WTC11 (cell line): ENCODE measurements around the gene NXPH3. TPM values are rescaled to one million over a fixed set of nuclear protein-coding genes. Genes with fewer than 3 reads are reported as not detected.

Experiments used
- ATAC-seq: fragments of 200-7000 bp; cut with Tn5 transposase; 2 replicates; pipeline ENCODE4 v1.10.0; 2021; ENCODE audit warnings: mild to moderate bottlenecking, moderate library complexity
- CTCF ChIA-PET: fragments of 300-600 bp; sonication (Branson Sonifier 250); formaldehyde crosslinking; loops from one replicate; lab custom pipeline; 2021; ENCODE audit warnings: antibody characterized with exemption; lab: Charles Lee
- POLR2A ChIA-PET: fragments of 350-600 bp; sonication (Branson Sonifier 250); formaldehyde crosslinking; loops from one replicate; lab custom pipeline; 2021; ENCODE audit warnings: antibody characterized with exemption; lab: Charles Lee
- DNase-seq: peaks from one replicate; pipeline ENCODE4 v3.0.0; 2021; ENCODE audit warnings: low spot score
- H3K27ac Mint-ChIP-seq: 2 replicates; pipeline ENCODE4 v1.8.0; 2021; ENCODE audit warnings: mixed read lengths
- H3K27me3 Mint-ChIP-seq: 2 replicates; pipeline ENCODE4 v1.8.0; 2021; ENCODE audit warnings: low read depth, mild to moderate bottlenecking, moderate library complexity, mixed read lengths
- H3K36me3 Mint-ChIP-seq: 2 replicates; pipeline ENCODE4 v1.8.0; 2021; ENCODE audit warnings: mixed read lengths
- H3K4me1 Mint-ChIP-seq: 2 replicates; pipeline ENCODE4 v1.8.0; 2022; ENCODE audit warnings: mixed read lengths
- H3K4me3 Mint-ChIP-seq: 2 replicates; pipeline ENCODE4 v1.8.0; 2021; ENCODE audit warnings: mild to moderate bottlenecking, moderate library complexity, mixed read lengths
- H3K9me3 Mint-ChIP-seq: 2 replicates; pipeline ENCODE4 v1.8.0; 2021; ENCODE audit warnings: mixed read lengths
- E2F1 ChIP-seq: sonication (generic); formaldehyde crosslinking; IDR thresholded peaks from 2 replicates; pipeline ENCODE4 v1.8.0; 2022; ENCODE audit warnings: mild to moderate bottlenecking, missing genetic modification reagents
- FOXP4 ChIP-seq: sonication (generic); formaldehyde crosslinking; IDR thresholded peaks from 2 replicates; pipeline ENCODE4 v1.8.0; 2022; ENCODE audit warnings: mild to moderate bottlenecking, missing genetic modification reagents
- GTF2I ChIP-seq: fragments of 250-450 bp; sonication (Bioruptor Pico); conservative IDR thresholded peaks from 2 replicates; pipeline ENCODE4 v1.4.0; 2021; ENCODE audit warnings: mild to moderate bottlenecking
- NFATC4 ChIP-seq: fragments of 250-450 bp; sonication (Bioruptor Pico); IDR thresholded peaks from 2 replicates; pipeline ENCODE4 v1.9.0; 2021; ENCODE audit warnings: mild to moderate bottlenecking
- RELA ChIP-seq: sonication (generic); formaldehyde crosslinking; IDR thresholded peaks from 2 replicates; pipeline ENCODE4 v1.8.1; 2022; ENCODE audit warnings: missing genetic modification reagents, mild to moderate bottlenecking, borderline replicate concordance
- SMAD3 ChIP-seq: sonication (generic); formaldehyde crosslinking; IDR thresholded peaks from 2 replicates; pipeline ENCODE4 v1.8.0; 2022; ENCODE audit warnings: missing genetic modification reagents, mild to moderate bottlenecking, borderline replicate concordance
- SMAD4 ChIP-seq: sonication (generic); formaldehyde crosslinking; IDR thresholded peaks from 2 replicates; pipeline ENCODE4 v1.8.0; 2022; ENCODE audit warnings: mild to moderate bottlenecking, missing genetic modification reagents
- SP1 ChIP-seq: sonication (generic); formaldehyde crosslinking; conservative IDR thresholded peaks from 2 replicates; pipeline ENCODE4 v1.8.1; 2022; ENCODE audit warnings: missing genetic modification reagents
- STAT6 ChIP-seq: sonication (generic); formaldehyde crosslinking; conservative IDR thresholded peaks from 2 replicates; pipeline ENCODE4 v1.8.1; 2023; ENCODE audit warnings: mild to moderate bottlenecking, low read depth, missing genetic modification reagents, moderate library complexity
- TEAD1 ChIP-seq: sonication (generic); formaldehyde crosslinking; IDR thresholded peaks from 2 replicates; pipeline ENCODE4 v1.8.0; 2022; ENCODE audit warnings: mild to moderate bottlenecking, missing genetic modification reagents
- TEAD4 ChIP-seq: sonication (generic); formaldehyde crosslinking; IDR thresholded peaks from 2 replicates; pipeline ENCODE4 v1.8.0; 2022; ENCODE audit warnings: mild to moderate bottlenecking, missing genetic modification reagents
- ZNF138 ChIP-seq: sonication (generic); formaldehyde crosslinking; conservative IDR thresholded peaks from 2 replicates; pipeline ENCODE4 v1.8.1; 2022; ENCODE audit warnings: mild to moderate bottlenecking, moderate library complexity, missing genetic modification reagents
- ZNF219 ChIP-seq: sonication (generic); formaldehyde crosslinking; IDR thresholded peaks from 2 replicates; pipeline ENCODE4 v1.8.0; 2023; ENCODE audit warnings: missing genetic modification reagents, mild to moderate bottlenecking, borderline replicate concordance
- ZNF232 ChIP-seq: sonication (generic); formaldehyde crosslinking; IDR thresholded peaks from 2 replicates; pipeline ENCODE4 v1.8.0; 2022; ENCODE audit warnings: mild to moderate bottlenecking, missing genetic modification reagents
- ZNF512 ChIP-seq: sonication (generic); formaldehyde crosslinking; IDR thresholded peaks from 2 replicates; pipeline ENCODE4 v1.8.1; 2022; ENCODE audit warnings: missing genetic modification reagents, borderline replicate concordance
- ZNF671 ChIP-seq: fragments of 250-450 bp; sonication (Bioruptor Pico); IDR thresholded peaks from 2 replicates; pipeline ENCODE4 v1.8.0; 2021; ENCODE audit warnings: mild to moderate bottlenecking
- ZSCAN18 ChIP-seq: fragments of 250-450 bp; sonication (Bioruptor Pico); IDR thresholded peaks from 2 replicates; pipeline ENCODE4 v2.1.2; 2022; ENCODE audit warnings: mild to moderate bottlenecking, moderate library complexity
- total RNA-seq: library from RNA; stranded (reverse); gene quantifications from 3 replicates; pipeline ENCODE4 v1.2.3, GENCODE V29; 2021

NXPH3 gene
- total RNA-seq, 1 experiment from 2014 or later = 3.4 TPM

GRCh38 chr17:49571283-49571682 lies 4.4 kb upstream of the NXPH3 start:
- no peak for TF ChIP-seq RELA (CRISPR knock-in tag)
- TF ChIP-seq ZSCAN18 (CRISPR knock-in tag) = no peak
- no peaks in the 10 kb centered on the region for H3K36me3 Mint-ChIP-seq
- peaks cover 39% of the 10 kb centered on the region for H3K4me1 Mint-ChIP-seq
- peaks cover 22% of the 10 kb centered on the region for H3K27me3 Mint-ChIP-seq
- ATAC-seq (no peak), DNase-seq (no peak)
- no peaks in the 10 kb centered on the region for H3K9me3 Mint-ChIP-seq
- ChIA-PET CTCF (interaction anchor here (0.8 to 6.3 kb wide), 8 partner anchors 14 to 281 kb away, joined by 3 to 99 read pairs (median 5); partner anchors contain the start of gene SLC35B1), POLR2A (interaction anchor here (1.0 kb wide), 1 partner anchor 27 kb away, joined by 3 read pairs; no protein-coding TSS in a partner anchor)
- H3K27ac Mint-ChIP-seq = no peak overlapping the region
- H3K4me3 Mint-ChIP-seq = no peak overlapping the region

- peaks cover 39% of the 10 kb centered on the region for H3K4me1 Mint-ChIP-seq
- DNase-seq (no peak), ATAC-seq (no peak)
- no peaks in the 10 kb centered on the region for H3K36me3 Mint-ChIP-seq
- TF ChIP-seq ZNF232 (CRISPR knock-in tag) (no peak), STAT6 (CRISPR knock-in tag) (no peak), ZNF219 (CRISPR knock-in tag) (no peak), E2F1 (CRISPR knock-in tag) (no peak), SMAD3 (CRISPR knock-in tag) (no peak), TEAD1 (no peak), ZNF671 (CRISPR knock-in tag) (no peak), TEAD4 (CRISPR knock-in tag) (no peak), GTF2I (no peak), ZNF512 (CRISPR knock-in tag) (no peak), SMAD4 (CRISPR knock-in tag) (no peak), FOXP4 (CRISPR knock-in tag) (no peak), ZNF138 (CRISPR knock-in tag) (no peak), SP1 (CRISPR knock-in tag) (no peak), NFATC4 (CRISPR knock-in tag) (no peak)
- TF ChIP-seq, all 79 proteins: peak for 0
- H3K27me3 Mint-ChIP-seq = peaks cover 22% of the 10 kb centered on the region
- ChIA-PET CTCF (interaction anchor here (0.8 to 6.3 kb wide), 6 partner anchors 15 to 280 kb away, joined by 3 to 99 read pairs (median 5); partner anchors contain the start of gene SLC35B1), POLR2A (interaction anchor here (1.0 kb wide), 1 partner anchor 27 kb away, joined by 3 read pairs; no protein-coding TSS in a partner anchor)
- H3K27ac Mint-ChIP-seq = no peak overlapping the region
- no peak overlapping the region for H3K4me3 Mint-ChIP-seq
- no peaks in the 10 kb centered on the region for H3K9me3 Mint-ChIP-seq
Observed at GRCh38 chr17:49571764-49572163, 3.9 kb upstream of the NXPH3 start.
